BE2C (cell line): ENCODE results near the gene SLC45A1.

Experiments used
- DNase-seq: peaks from one replicate; pipeline ENCODE4 v3.0.0-alpha.2; 2020
- H3K27me3 ChIP-seq: fragments of 250-450 bp; sonication (Bioruptor Pico); 2 replicates; pipeline ENCODE4 v1.5.1; 2020; ENCODE audit warnings: mild to moderate bottlenecking
- H3K36me3 ChIP-seq: fragments of 250-450 bp; sonication (Bioruptor Pico); 2 replicates; pipeline ENCODE4 v1.5.1; 2020; ENCODE audit warnings: mild to moderate bottlenecking
- H3K4me1 ChIP-seq: fragments of 250-450 bp; sonication (Bioruptor Pico); 2 replicates; pipeline ENCODE4 v1.5.1; 2020
- H3K4me3 ChIP-seq: 2 replicates; pipeline ENCODE4 v1.5.1; 2011; ENCODE audit warnings: low read depth, low read length
- H3K9me3 ChIP-seq: fragments of 250-450 bp; sonication (Bioruptor Pico); 2 replicates; pipeline ENCODE4 v1.5.1; 2020
- TF ChIP-seq, protein P1 (sequence below): IDR thresholded peaks from 2 replicates; pipeline ENCODE4 v1.5.1; 2012; ENCODE audit warnings: mild to moderate bottlenecking, low read depth, low read length

SLC45A1 gene

DNA sequence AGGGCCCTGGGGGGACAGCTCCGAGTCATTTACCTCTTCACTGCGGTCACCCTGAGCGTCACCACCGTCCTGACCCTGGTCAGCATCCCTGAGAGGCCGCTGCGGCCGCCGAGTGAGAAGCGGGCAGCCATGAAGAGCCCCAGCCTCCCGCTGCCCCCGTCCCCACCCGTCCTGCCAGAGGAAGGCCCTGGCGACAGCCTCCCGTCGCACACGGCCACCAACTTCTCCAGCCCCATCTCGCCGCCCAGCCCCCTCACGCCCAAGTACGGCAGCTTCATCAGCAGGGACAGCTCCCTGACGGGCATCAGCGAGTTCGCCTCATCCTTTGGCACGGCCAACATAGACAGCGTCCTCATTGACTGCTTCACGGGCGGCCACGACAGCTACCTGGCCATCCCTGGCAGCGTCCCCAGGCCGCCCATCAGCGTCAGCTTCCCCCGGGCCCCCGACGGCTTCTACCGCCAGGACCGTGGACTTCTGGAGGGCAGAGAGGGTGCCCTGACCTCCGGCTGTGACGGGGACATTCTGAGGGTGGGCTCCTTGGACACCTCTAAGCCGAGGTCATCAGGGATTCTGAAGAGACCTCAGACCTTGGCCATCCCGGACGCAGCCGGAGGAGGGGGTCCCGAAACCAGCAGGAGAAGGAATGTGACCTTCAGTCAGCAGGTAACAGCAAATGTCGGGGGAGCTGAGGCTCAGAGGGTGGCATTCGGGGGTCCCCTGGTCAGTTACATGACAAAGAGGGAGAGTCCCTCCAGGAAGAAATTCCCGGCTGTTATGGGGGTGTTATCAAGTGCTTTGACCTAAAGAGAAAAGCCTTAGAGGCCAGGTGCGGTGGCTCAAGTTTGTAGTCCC, 12.6 kb downstream of the SLC45A1 start:
- no peaks in the 10 kb centered on the region for H3K27me3 ChIP-seq
- no peak for DNase-seq
- no peak overlapping the region for H3K4me3 ChIP-seq
- H3K36me3 ChIP-seq = no peaks in the 10 kb centered on the region
- no peaks in the 10 kb centered on the region for H3K9me3 ChIP-seq
- no peaks in the 10 kb centered on the region for H3K4me1 ChIP-seq
- TF ChIP-seq, protein P1, sequence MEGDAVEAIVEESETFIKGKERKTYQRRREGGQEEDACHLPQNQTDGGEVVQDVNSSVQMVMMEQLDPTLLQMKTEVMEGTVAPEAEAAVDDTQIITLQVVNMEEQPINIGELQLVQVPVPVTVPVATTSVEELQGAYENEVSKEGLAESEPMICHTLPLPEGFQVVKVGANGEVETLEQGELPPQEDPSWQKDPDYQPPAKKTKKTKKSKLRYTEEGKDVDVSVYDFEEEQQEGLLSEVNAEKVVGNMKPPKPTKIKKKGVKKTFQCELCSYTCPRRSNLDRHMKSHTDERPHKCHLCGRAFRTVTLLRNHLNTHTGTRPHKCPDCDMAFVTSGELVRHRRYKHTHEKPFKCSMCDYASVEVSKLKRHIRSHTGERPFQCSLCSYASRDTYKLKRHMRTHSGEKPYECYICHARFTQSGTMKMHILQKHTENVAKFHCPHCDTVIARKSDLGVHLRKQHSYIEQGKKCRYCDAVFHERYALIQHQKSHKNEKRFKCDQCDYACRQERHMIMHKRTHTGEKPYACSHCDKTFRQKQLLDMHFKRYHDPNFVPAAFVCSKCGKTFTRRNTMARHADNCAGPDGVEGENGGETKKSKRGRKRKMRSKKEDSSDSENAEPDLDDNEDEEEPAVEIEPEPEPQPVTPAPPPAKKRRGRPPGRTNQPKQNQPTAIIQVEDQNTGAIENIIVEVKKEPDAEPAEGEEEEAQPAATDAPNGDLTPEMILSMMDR = no peak

DNA sequence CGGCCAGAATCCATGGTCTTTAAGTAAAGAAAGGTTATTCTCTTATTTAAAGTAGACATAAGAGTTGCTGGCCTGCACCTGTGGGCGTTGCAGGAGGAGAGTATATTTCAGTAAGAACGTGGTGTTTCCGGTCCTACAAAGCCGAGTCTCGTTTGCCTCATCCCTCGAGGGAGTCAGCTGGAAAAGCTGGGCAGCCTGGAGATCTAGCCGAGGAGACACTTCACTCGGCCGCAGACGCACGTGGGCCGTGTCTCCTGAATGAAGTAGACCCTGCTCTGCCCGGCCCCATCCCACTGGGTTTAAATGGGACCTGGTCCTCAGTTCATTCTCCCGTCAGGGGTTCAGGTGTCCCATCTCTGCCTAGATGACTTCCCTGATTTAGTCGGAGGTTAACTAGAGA, 14.9 kb downstream of the SLC45A1 start:
- H3K27me3 ChIP-seq = no peaks in the 10 kb centered on the region
- TF ChIP-seq, protein P1 = no peak
- DNase-seq = no peak

DNA sequence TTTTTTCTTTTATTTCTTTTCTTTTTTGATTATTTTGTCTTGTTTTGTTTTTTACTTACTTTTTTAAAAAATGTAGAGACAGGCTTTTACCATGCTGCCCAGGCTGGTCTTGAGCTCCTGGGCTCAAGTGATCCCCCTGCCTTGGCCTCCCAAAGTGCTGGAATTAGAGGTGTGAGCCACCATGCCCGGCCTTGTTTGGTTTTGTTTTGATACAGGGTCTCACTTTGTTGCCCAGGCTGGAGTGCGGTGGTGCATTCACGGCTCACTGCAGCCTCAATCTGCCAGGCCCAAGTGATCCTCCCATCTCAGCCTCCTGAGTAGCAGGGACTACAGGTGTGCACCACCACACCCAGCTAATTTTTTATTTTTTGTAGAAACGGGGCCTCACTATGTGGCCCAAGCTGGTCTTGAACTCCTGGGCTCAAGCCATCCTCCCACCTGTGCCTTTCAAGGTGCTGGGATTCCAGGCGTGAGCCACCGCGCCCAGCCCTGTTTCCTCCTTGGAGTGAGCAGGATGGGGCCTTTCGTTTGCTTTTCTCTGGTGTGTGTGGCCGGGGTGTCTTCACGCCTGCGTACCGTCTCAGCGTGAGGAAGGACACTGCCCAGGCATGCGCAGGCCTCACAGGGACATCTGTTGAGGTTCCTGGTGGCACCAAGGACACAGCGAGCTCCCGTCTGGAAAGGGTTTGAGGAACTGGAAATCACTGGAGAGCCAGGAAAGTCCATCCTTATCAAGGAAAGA, 15.5 kb downstream of the SLC45A1 start:
- H3K27me3 ChIP-seq = no peaks in the 10 kb centered on the region
- no peaks in the 10 kb centered on the region for H3K36me3 ChIP-seq
- no peak for DNase-seq
- H3K4me1 ChIP-seq = no peaks in the 10 kb centered on the region
- no peaks in the 10 kb centered on the region for H3K9me3 ChIP-seq
- TF ChIP-seq, protein P1 = no peak
- H3K4me3 ChIP-seq = no peak overlapping the region

More for the DNA sequence above, 14.9 kb downstream of the SLC45A1 start:
- H3K4me1 ChIP-seq = no peaks in the 10 kb centered on the region
- no peaks in the 10 kb centered on the region for H3K9me3 ChIP-seq
- H3K4me3 ChIP-seq = no peak overlapping the region
- no peaks in the 10 kb centered on the region for H3K36me3 ChIP-seq

DNA sequence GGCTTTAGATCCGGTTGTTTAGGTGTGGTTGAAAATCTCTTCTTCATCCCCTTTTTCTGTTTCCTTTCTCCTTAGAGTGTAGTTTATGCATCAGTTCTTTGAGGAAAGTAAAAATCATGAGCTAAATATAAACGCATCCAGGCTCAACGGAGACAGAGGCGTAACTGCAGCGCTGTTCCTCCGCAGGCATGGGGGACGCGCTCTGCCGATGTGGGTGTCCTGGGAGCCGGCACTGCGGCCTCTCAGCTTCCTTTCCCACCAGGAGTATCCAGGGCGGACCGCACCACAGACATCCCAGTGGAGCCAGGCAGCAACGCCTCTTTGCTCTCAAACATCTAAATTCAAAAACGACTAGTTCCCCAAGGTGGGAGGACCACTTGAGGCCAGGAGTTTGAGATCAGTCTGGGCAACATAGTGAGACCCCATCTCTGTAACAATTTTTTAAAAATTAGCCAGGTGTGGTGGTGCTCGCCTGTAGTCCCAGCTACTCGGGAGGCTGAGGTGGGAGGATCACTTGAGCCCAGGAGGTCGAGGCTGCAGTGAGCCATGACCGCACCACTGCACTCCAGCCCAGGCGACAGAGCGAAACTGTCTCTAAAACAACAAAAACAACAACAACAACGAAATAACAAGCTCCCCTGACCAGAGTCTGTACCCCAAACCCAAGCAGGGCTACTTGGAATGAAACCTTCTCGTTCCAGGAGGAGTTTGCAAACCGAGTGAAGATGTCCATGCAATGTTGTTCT, 16.4 kb downstream of the SLC45A1 start:
- DNase-seq = no peak
- Histone ChIP-seq H3K4me3 (no peak overlapping the region), H3K9me3 (no peaks in the 10 kb centered on the region), H3K4me1 (no peaks in the 10 kb centered on the region), H3K27me3 (no peaks in the 10 kb centered on the region), H3K36me3 (no peaks in the 10 kb centered on the region)
- TF ChIP-seq, protein P1 = no peak

DNA sequence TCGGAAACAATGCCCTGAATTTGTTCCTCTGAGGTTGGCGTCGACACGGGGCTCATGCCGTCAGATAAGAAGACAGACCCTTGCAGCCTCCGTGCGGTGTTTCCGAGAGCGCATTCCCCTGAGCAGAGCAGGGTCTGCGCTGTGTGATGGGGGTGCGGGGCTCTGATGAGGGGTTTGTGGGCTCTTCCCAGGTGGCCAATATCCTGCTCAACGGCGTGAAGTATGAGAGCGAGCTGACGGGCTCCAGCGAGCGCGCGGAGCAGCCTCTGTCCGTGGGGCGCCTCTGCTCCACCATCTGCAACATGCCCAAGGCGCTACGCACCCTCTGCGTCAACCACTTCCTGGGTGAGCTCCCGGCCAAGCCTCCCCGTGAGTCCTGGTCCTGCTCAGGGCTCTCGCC, 17.3 kb downstream of the SLC45A1 start:
- Histone ChIP-seq H3K4me3 (no peak overlapping the region), H3K27me3 (no peaks in the 10 kb centered on the region), H3K4me1 (no peaks in the 10 kb centered on the region), H3K9me3 (no peaks in the 10 kb centered on the region), H3K36me3 (no peaks in the 10 kb centered on the region)
- no peak for DNase-seq
- TF ChIP-seq, protein P1 = no peak
